Right hindlimb (tissue), 1 donor: Measurements from ENCODE around the gene FLNC.

Experiments used
- DNase-seq: peaks from one replicate; pipeline ENCODE4 v3.0.0-alpha.2; 2018

FLNC gene

GRCh38 chr7:128805225-128805624 is 25.0 kb upstream of the FLNC start:
- DNase-seq = no peak

DNA sequence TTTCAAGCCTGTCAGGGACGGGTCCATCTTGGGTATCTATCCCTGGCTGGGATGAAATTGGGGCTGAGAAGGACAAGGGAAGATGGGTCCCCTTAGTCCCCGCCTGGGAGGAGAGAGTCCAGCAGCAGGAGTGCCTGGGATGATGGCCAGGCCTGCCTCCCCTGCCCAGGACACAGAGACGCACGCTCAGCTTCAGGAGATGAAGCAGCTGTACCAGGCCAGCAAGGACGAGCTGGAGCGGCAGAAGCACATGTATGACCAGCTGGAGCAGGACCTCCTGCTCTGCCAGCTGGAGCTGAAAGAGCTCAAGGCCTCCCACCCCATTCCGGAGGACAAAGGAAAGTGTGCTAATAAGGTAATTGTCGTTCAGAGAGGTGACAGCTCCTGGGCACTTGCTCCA is 23.0 kb upstream of the FLNC start:
- peak; percentile 60 for DNase-seq

- DNase-seq = no peak
Observed at GRCh38 chr7:128809363-128809762, 20.8 kb upstream of the FLNC start.

DNA sequence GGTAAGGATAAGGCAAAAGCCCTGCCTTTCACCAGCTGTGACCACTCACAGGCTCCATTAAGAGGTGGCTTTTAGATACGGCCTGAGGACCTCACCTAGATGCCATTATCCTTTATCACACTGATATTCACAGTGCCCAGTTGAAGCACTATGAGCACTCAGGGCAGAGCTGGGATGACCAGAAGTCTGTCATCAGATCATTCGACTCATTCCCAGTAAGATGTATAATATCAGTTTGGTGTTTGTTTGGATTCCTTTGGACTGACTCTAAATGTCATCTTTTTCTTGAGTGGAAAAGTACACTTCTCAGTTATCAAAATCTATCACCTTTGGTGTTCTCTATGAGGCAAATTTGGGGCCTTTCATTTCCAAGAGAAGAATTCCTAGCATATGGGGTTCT is 19.7 kb upstream of the FLNC start:
- no peak for DNase-seq

- DNase-seq = no peak
Observed at GRCh38 chr7:128810997-128811396, 19.2 kb upstream of the FLNC start.

GRCh38 chr7:128811631-128812430 is 18.4 kb upstream of the FLNC start:
- DNase-seq = no peak

GRCh38 chr7:128812514-128813168 is 17.6 kb upstream of the FLNC start:
- DNase-seq = no peak

- peak; percentile 70 for DNase-seq
Observed at GRCh38 chr7:128814499-128814898, 15.7 kb upstream of the FLNC start.

GRCh38 chr7:128815289-128815942 is 14.8 kb upstream of the FLNC start:
- DNase-seq = no peak

- DNase-seq = no peak
Observed at GRCh38 chr7:128818694-128819093, 11.5 kb upstream of the FLNC start.

DNA sequence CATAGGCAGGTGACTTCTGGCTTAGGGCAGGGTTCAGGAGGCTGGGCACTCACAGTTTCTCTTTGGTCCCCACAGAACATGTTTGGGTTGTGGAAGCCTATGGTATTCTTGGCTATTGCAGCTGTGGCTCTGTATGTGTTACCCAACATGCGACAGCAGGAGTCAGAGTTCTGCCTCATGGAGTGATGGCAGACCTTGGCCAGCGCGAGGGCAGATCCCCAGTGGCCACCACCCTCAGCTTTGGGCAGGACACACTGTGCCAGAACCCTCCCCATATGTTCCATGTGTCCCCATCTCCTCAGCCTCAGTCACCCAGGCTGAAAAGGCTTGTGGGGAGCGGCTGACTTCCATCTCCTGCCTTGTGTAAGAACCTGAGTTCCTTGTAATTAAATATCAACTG is 8.5 kb upstream of the FLNC start:
- DNase-seq = no peak

DNA sequence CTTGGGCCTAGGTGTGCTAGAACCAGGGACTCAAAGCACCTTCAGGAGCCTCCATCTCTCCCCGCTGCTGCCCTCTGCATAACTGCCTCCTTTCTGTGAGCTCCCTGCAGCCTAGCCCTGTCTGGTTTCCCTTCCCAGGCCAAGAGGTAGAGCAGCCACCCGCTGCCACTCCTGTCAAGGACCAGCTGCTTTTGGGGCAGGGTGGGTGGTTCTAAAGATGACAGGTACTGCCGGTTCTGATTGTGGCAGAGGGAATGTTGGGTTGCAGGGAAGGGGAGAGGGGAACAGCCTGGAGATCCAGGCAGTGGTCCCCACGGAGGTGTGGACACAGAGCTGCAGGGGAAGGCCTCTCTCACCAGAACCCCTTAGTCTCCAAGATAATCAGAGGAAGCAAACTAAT is 3.7 kb upstream of the FLNC start:
- DNase-seq = no peak

GRCh38 chr7:128826916-128827247 is 3.3 kb upstream of the FLNC start:
- no peak for DNase-seq

- peak; percentile 60 for DNase-seq
Observed at GRCh38 chr7:128827248-128827958, 2.8 kb upstream of the FLNC start.

- DNase-seq = no peak
Observed at GRCh38 chr7:128827971-128828711, 2.1 kb upstream of the FLNC start.

DNA sequence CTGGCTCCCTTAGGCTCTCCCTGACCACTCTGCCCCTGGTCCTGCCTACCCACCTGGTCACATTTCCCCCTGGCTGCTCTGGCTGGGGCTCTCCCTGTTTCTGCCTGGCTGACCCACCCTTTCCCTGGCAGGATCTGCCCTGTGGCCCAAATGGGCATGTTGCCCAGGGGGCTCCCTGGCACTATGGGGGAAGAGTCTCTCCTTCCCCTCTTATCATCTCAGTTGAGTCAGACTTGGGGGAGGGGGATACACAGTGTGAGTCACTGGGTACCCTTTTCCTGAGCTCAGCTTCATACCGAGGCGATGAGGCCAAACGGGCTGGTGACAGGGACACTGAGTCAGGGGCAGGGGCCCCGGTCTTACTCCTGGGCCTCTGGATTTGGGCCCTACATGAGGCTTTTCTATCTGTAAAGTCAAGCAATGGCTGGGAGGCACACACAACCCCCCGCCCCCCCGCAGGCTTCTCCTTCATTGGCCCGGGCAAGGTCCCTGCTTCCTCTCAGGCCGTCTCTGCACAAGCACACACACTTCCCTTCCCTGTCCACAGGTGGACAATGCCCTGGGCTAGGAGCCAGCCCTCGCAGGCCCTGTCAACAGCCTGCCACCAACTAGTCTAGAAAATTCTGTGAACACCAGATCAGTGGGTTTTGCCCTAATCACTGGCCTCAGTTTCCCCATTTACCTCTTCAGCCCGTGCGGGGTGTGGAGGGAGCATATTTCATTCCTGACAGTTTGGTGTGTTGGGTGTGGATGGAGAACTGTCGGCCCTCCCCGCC is 627 bp upstream of the FLNC start:
- DNase-seq = peak; percentile 58

DNA sequence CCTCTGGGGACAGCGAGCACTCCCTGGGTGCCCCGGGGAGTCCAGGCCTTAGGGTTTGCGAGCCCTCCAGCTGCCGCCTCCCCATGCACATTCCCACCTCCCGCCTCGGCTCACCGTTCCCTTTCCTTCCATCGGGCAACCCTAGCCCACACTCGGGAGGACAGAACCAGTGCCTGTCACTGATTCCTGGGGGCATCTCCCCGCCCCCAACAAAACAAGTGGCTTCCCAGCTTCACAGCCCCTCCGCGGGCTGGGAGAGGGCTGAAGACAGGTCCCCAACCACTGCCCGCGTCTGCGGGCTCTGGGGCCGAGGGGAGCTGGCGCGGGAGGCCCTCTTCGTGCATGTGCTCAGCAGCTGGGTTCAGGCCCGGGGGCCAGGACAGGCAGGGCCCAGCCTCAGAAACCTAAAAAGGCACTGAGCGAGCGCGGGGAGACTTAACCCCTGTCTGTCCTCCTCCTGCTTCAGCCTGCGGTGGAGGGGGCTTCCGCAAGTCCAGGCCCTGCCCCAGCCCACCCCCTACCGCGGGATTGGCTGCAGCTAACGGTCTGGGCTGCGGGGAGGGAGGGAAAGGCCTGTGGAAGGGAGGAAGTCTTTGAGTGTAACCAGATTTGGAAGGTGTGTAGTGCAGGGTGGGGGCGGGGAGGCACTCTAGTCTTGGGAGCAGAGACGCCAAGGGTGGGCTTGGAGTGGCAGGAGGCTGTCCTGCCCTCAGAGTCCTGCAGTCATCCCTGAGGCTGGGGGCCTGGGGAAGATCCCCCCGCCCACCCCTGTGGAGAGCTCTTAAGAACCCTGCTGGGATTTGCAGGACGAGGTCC is 1.2 kb downstream of the FLNC start:
- peak; percentile 94 for DNase-seq

DNA sequence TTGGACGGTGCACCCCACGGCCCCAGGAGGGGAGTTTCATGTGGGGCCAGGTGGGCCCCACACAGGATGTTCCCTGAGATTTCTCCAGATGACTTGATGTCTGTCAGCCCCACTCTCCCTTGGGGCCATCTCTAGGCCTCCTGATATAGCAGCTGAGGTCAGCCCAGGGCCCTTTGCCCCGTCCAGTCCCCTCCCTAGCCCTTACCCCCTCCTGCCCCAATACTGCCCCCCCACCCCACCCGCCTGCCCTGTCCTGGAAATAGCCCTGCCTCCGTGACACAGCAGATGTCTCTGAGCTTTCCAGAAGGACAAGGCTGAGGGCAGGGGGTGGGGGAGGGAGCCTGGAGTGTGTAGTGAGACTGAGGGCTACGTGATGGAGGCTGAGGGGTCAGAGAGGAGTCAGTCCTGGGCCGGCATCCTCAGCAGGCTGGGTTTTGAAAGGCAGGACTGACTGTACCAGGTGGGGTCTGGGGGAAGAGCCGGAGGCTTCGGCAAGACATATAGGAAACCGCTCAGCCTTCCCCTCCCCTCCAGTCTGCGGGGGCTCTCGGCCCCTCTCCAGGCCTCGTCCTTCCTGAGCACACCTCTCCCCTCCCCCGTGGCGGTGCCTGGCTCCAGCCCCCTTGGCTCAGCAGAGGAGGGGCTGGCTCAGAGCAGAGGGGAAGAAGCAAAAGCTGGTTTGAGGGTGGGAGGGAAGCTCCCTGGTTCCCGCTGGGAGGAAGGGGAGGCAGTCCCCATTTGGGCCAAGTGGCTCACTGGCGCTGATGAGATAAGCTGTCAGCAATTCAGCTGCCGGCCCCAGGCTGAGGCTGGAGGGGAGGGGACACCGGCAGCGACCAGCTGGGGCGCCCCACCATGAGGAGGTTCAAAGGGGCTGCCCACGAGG is 2.0 kb downstream of the FLNC start:
- DNase-seq = peak; percentile 95

DNA sequence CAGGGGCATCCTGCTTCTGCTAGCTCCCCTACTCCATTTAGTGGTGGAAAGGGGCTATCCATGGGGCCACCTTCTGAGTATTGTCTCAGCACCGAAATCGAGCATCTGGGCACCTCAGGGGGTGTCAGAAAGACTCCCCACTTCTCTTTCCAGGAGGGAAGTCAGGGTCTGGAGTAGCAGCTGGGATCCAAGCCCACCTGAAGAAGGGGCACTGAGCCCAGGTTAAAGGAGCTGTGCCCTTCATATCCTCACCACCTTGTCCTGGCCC is 2.6 kb downstream of the FLNC start:
- DNase-seq = no peak
